ENCODE measurements around the gene URB1.

URB1 gene

DNA sequence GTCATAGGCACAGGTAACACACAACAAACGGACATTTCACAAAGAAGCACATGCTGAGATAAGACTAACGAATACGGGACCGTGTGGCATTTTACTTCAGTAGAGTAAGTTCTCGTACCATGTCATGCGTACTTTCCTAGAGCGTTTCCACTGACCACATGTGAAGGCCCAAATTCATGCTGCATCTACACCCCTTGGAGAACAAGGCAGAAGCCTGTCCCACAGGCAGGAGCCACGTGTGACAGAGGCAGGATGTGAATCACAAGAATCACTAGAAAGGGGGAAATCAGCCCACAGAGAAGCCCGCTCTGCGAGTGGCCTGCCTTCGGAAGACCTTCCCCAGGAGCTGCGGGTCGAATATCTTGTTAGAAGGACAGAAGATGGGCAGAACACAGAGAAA is 41.8 kb downstream of the URB1 start:
- no peaks in the 10 kb centered on the region for H3K79me2 ChIP-seq (ENCODE audit: insufficient read depth, low read length)
- no peaks in the 10 kb centered on the region for H3K9me3 ChIP-seq (ENCODE audit: low read length)
- TF ChIP-seq, protein P1, sequence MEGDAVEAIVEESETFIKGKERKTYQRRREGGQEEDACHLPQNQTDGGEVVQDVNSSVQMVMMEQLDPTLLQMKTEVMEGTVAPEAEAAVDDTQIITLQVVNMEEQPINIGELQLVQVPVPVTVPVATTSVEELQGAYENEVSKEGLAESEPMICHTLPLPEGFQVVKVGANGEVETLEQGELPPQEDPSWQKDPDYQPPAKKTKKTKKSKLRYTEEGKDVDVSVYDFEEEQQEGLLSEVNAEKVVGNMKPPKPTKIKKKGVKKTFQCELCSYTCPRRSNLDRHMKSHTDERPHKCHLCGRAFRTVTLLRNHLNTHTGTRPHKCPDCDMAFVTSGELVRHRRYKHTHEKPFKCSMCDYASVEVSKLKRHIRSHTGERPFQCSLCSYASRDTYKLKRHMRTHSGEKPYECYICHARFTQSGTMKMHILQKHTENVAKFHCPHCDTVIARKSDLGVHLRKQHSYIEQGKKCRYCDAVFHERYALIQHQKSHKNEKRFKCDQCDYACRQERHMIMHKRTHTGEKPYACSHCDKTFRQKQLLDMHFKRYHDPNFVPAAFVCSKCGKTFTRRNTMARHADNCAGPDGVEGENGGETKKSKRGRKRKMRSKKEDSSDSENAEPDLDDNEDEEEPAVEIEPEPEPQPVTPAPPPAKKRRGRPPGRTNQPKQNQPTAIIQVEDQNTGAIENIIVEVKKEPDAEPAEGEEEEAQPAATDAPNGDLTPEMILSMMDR (IDR thresholded peaks at IDR 0.05; ENCODE audit: low read length): no peak
- TF ChIP-seq EZH2 (IDR thresholded peaks at IDR 0.05; ENCODE audit: borderline replicate concordance, low read length): no peak
- H3K27ac ChIP-seq (ENCODE audit: low read depth, low read length, poor library complexity, severe bottlenecking): no peak overlapping the region
- no peaks in the 10 kb centered on the region for H3K27me3 ChIP-seq (ENCODE audit: insufficient read depth, low read length)
- no peaks in the 10 kb centered on the region for H3K4me1 ChIP-seq (ENCODE audit: insufficient read depth, low read length, severe bottlenecking)
- no peaks in the 10 kb centered on the region for H4K20me1 ChIP-seq (ENCODE audit: insufficient read depth, low read length)
- H3K9me2 ChIP-seq (ENCODE audit: low read depth, low read length): no peaks in the 10 kb centered on the region
- H3F3A ChIP-seq (ENCODE audit: insufficient read depth, low read length): no peaks in the 10 kb centered on the region
- no peak overlapping the region for H3K4me2 ChIP-seq (ENCODE audit: low read length)
- H3K9ac ChIP-seq (ENCODE audit: low read length): no peak overlapping the region
- no peak overlapping the region for H3K4me3 ChIP-seq (ENCODE audit: low read depth, low read length, poor library complexity, severe bottlenecking)
- peaks cover 100% of the 10 kb centered on the region for H3K36me3 ChIP-seq (ENCODE audit: insufficient read depth, low read length)
- H2AFZ ChIP-seq (ENCODE audit: low read length): no peak overlapping the region

DNA sequence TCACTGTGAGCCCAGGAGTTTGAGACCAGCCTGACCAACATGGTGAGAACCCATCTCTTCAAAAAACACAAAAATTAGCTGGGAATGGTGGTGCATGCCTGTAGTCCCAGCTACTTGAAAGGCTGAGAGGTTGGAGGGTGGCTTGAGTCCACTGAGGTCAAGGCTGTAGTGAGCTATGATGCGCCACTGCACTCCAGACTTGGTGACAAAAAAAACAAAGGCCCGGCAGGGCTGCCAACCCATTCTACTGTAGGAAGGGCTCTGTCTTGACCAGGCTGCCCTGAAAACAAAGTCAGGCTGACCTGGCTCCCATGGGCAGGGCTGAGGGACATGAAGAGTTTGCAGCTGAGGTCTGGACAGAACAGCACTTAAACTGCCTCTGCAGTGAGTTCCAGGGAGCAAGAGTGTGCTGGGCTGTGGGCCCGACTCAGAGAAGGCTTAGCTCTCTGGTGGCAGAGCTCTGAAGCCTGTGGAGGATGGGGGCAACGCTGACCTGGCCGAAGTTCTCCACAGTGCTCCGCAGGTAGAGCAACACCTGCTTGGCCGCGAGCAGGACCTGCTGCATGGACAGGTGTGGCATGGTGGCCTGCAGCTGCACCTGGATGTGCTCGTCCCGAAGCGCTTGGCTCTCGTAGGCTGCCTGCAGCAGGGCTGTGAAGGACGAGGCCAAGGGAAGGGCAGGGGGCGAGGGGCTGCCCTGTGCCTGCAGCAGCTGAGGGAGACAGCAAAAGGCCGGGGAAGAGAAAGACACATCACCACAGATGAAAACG is 42.4 kb downstream of the URB1 start:
- Histone ChIP-seq H3K4me2 (ENCODE audit: low read length) (no peak overlapping the region), H3K4me1 (ENCODE audit: insufficient read depth, low read length, severe bottlenecking) (no peaks in the 10 kb centered on the region), H3K79me2 (ENCODE audit: insufficient read depth, low read length) (no peaks in the 10 kb centered on the region), H3K9me2 (ENCODE audit: low read depth, low read length) (no peaks in the 10 kb centered on the region), H4K20me1 (ENCODE audit: insufficient read depth, low read length) (no peaks in the 10 kb centered on the region), H3K9ac (ENCODE audit: low read length) (no peak overlapping the region), H3K27ac (ENCODE audit: low read depth, low read length, poor library complexity, severe bottlenecking) (no peak overlapping the region), H3K9me3 (ENCODE audit: low read length) (no peaks in the 10 kb centered on the region), H3K27me3 (ENCODE audit: insufficient read depth, low read length) (no peaks in the 10 kb centered on the region), H3K4me3 (ENCODE audit: low read depth, low read length, poor library complexity, severe bottlenecking) (no peak overlapping the region), H2AFZ (ENCODE audit: low read length) (no peak overlapping the region), H3F3A (ENCODE audit: insufficient read depth, low read length) (no peaks in the 10 kb centered on the region), H3K36me3 (ENCODE audit: insufficient read depth, low read length) (peaks cover 100% of the 10 kb centered on the region)
- TF ChIP-seq, protein P1 (IDR thresholded peaks at IDR 0.05; ENCODE audit: low read length): no peak
- no peak for TF ChIP-seq EZH2 (IDR thresholded peaks at IDR 0.05; ENCODE audit: borderline replicate concordance, low read length)

DNA sequence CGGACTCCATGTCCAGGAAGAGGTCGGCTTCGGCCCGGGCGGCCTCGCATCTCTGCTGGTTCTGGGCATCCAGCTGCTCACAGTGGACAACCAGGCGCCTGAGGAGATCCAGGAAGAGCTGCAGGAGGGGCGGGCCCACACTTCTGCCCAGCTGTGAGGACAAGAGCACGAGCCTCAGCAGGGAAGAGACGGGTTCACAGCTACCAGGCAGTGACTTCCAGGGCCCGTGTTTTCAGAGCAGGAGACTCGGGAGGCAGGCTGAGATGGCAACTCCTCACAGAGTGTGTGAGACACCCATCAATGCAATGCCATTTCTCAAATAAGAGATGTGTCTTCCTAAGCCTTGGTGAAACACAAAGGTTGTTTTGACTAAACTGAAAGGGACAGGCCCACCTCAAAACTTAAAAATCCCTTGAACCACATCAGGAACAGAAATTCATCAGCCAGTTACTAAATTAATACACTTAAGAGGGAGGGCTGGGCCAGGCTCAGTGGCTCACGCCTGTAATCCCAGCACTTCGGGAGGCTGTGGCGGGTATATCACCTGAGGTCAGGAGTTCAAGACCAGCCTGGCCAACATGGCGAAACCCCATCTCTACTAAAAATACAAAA is 43.4 kb downstream of the URB1 start:
- Histone ChIP-seq H2AFZ (ENCODE audit: low read length) (no peak overlapping the region), H3F3A (ENCODE audit: insufficient read depth, low read length) (no peaks in the 10 kb centered on the region), H3K27me3 (ENCODE audit: insufficient read depth, low read length) (no peaks in the 10 kb centered on the region), H3K4me3 (ENCODE audit: low read depth, low read length, poor library complexity, severe bottlenecking) (no peak overlapping the region), H4K20me1 (ENCODE audit: insufficient read depth, low read length) (no peaks in the 10 kb centered on the region), H3K27ac (ENCODE audit: low read depth, low read length, poor library complexity, severe bottlenecking) (no peak overlapping the region), H3K9me3 (ENCODE audit: low read length) (0 out of 2 replicates have a peak, but pooled peaks cover 4% of the 10 kb centered on the region), H3K36me3 (ENCODE audit: insufficient read depth, low read length) (peaks cover 100% of the 10 kb centered on the region), H3K9me2 (ENCODE audit: low read depth, low read length) (no peaks in the 10 kb centered on the region), H3K4me1 (ENCODE audit: insufficient read depth, low read length, severe bottlenecking) (no peaks in the 10 kb centered on the region), H3K79me2 (ENCODE audit: insufficient read depth, low read length) (no peaks in the 10 kb centered on the region), H3K4me2 (ENCODE audit: low read length) (no peak overlapping the region), H3K9ac (ENCODE audit: low read length) (no peak overlapping the region)
- TF ChIP-seq EZH2 (IDR thresholded peaks at IDR 0.05; ENCODE audit: borderline replicate concordance, low read length): no peak
